Measurements from ENCODE around the gene STYXL1. TPM values are rescaled to one million over a fixed set of nuclear protein-coding genes. Genes with fewer than 3 reads are reported as not detected.

STYXL1 gene
- total RNA-seq, 1 donor from 2014 or later: 28.5 TPM

DNA sequence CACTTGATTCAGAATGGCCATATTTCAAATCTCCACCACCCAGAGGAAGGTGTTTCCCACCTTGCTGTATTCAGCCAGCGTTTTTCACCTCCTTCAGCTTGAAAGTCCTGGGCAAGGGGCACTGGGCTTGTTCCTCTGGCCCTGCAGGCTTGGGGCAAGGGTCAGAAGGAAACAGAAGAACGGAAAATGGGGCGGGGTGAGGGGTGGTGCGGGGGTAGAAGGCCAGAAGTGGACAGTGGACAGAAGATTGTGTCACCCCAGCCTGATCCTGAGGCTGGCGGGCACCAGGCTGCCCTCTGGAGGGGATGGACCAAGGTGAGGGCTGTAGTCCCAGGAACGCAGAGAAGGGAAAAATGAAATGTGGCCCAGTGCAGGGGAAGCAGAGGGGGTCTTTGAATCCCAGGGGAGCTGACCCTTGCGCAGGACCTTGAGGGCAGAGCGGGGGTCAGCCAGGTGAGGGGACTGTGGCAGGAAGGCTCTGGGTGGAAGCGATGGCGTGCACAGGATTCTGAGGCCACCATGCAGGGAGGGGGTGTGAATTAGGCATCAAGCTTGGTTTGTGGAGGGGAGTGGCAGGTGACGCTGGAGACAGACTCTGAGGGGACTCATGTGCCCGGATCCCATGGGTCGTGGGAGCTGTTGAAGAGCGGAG, 76.4 kb downstream of the STYXL1 start:
- TF ChIP-seq, protein P1, sequence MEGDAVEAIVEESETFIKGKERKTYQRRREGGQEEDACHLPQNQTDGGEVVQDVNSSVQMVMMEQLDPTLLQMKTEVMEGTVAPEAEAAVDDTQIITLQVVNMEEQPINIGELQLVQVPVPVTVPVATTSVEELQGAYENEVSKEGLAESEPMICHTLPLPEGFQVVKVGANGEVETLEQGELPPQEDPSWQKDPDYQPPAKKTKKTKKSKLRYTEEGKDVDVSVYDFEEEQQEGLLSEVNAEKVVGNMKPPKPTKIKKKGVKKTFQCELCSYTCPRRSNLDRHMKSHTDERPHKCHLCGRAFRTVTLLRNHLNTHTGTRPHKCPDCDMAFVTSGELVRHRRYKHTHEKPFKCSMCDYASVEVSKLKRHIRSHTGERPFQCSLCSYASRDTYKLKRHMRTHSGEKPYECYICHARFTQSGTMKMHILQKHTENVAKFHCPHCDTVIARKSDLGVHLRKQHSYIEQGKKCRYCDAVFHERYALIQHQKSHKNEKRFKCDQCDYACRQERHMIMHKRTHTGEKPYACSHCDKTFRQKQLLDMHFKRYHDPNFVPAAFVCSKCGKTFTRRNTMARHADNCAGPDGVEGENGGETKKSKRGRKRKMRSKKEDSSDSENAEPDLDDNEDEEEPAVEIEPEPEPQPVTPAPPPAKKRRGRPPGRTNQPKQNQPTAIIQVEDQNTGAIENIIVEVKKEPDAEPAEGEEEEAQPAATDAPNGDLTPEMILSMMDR (IDR thresholded peaks at IDR 0.05): no peak
- no peaks in the 10 kb centered on the region for H3K27me3 Mint-ChIP-seq (ENCODE audit: low read depth)
- no peak overlapping the region for H3K4me3 Mint-ChIP-seq (ENCODE audit: unreplicated experiment)
- peaks cover 17% of the 10 kb centered on the region for H3K36me3 Mint-ChIP-seq (ENCODE audit: low read depth)
- no peak overlapping the region for H3K27ac Mint-ChIP-seq (ENCODE audit: unreplicated experiment)
- H3K9me3 Mint-ChIP-seq (ENCODE audit: low read depth): no peaks in the 10 kb centered on the region
- H3K4me1 Mint-ChIP-seq (ENCODE audit: low read depth): peaks cover 3% of the 10 kb centered on the region
- DNase-seq (ENCODE audit: low spot score): no peak

DNA sequence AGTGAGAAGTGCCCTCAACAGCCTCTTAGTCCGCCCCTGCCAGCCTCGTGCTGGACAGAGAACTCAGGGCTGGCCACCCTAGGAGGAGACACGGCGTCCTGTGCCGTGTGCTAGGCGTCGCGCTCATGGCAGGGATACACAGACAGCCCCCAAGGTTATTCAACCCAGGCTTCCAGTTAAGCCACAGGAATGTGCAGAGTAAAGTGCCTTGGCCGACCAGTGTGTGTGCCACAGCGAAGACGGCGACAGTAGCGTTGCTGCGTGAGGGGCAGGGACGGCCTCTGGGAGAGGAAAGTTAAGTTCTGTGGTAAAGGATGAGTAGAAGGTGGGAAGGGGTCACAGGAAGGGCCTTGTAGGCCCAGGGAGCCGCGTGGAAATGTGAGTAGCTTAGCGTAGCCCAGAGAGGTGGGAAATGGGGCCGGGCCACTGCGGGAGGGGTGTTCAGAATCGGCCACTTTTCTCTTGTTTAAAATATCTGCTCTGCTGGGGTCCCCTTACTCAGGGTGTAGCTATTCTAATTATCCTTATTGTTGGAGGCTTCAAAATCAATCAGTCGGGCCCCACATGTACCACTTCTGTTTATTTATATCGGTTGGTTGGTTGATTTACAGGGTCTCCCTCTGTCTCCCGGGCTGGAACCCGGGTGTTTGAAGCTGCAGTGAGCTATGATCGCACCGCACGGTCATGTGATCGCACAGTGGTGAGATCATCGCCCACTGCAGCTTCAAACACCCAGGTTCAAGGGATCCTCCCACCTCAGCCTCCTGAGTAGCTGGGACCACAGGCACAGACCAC, 77.9 kb downstream of the STYXL1 start:
- Mint-ChIP-seq H3K36me3 (ENCODE audit: low read depth) (peaks cover 18% of the 10 kb centered on the region), H3K27ac (ENCODE audit: unreplicated experiment) (no peak overlapping the region), H3K4me1 (ENCODE audit: low read depth) (peaks cover 9% of the 10 kb centered on the region), H3K27me3 (ENCODE audit: low read depth) (no peaks in the 10 kb centered on the region), H3K9me3 (ENCODE audit: low read depth) (no peaks in the 10 kb centered on the region), H3K4me3 (ENCODE audit: unreplicated experiment) (no peak overlapping the region)
- TF ChIP-seq, protein P1 (IDR thresholded peaks at IDR 0.05): no peak
- DNase-seq (ENCODE audit: low spot score): no peak

DNA sequence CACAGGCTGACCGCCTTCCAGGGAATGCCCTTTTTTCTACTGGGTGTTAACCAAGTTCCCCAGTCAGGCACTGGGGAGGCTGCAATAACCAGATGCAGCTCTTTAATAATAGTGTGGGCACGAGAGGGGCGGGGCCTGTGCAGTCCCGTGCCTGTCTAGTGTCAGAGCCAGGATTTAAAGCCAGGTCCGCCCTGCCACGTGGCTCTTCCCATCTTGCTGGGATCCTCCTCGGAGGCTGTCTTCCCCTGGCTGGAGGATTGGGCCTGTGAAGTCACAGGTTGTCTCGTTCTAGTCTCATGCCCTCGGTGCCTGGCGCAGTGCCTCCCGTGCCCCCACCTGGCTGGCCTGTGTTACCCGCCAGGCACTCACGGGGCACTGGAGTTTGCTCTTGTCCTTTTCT, 78.6 kb downstream of the STYXL1 start:
- Mint-ChIP-seq H3K4me3 (ENCODE audit: unreplicated experiment) (no peak overlapping the region), H3K27ac (ENCODE audit: unreplicated experiment) (no peak overlapping the region), H3K27me3 (ENCODE audit: low read depth) (no peaks in the 10 kb centered on the region), H3K9me3 (ENCODE audit: low read depth) (no peaks in the 10 kb centered on the region), H3K4me1 (ENCODE audit: low read depth) (peaks cover 9% of the 10 kb centered on the region), H3K36me3 (ENCODE audit: low read depth) (peaks cover 16% of the 10 kb centered on the region)
- no peak for DNase-seq (ENCODE audit: low spot score)
- TF ChIP-seq, protein P1 (IDR thresholded peaks at IDR 0.05): no peak

DNA sequence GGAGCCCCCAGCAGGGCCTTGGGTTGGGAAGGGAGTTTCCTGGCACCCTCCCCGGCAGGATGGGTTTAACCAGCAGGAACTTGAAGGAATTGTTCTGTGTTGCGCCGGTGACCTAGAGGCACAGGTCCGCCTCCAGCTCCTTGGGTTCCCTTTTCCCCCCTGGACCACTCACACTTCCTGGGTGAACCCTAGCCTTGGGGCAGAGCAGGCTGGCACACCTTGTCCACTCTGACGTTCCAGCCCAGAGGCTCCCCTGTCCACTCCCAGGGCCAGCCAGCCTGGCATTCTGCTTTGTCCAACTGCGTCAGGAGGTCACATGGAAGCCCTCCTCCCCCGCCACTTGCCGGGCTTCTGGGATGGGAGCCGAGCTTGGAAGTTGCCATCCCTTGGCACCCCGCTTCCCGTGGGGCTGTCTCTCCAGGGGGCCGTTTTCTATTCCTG, 79.2 kb downstream of the STYXL1 start:
- no peaks in the 10 kb centered on the region for H3K27me3 Mint-ChIP-seq (ENCODE audit: low read depth)
- peaks cover 11% of the 10 kb centered on the region for H3K4me1 Mint-ChIP-seq (ENCODE audit: low read depth)
- TF ChIP-seq, protein P1 (IDR thresholded peaks at IDR 0.05): no peak
- H3K9me3 Mint-ChIP-seq (ENCODE audit: low read depth): no peaks in the 10 kb centered on the region
- H3K36me3 Mint-ChIP-seq (ENCODE audit: low read depth): peaks cover 11% of the 10 kb centered on the region
- DNase-seq (ENCODE audit: low spot score): no peak
- H3K4me3 Mint-ChIP-seq (ENCODE audit: unreplicated experiment): no peak overlapping the region
- H3K27ac Mint-ChIP-seq (ENCODE audit: unreplicated experiment): no peak overlapping the region

DNA sequence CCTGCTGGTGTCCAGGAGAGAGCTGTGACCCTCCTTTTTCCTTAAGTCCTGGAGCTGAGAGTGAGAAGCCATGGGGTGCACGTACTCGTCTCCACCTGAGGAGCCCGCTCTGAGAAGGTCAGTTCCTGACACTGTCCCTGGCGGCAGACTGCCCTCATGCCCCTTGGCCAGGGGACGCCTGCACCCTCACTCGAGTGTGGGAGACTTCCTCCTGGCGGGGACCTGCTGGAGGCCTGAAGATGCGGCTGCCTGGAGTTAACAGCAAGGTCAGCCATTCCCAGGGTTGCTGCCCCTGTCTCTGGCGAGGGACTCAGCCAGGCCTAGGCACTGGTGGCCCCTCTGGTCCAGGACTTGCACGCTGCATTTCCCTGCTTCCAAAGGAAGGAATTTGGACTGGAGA, 79.8 kb downstream of the STYXL1 start:
- Mint-ChIP-seq H3K27me3 (ENCODE audit: low read depth) (no peaks in the 10 kb centered on the region), H3K4me3 (ENCODE audit: unreplicated experiment) (no peak overlapping the region), H3K36me3 (ENCODE audit: low read depth) (peaks cover 13% of the 10 kb centered on the region), H3K4me1 (ENCODE audit: low read depth) (peaks cover 17% of the 10 kb centered on the region), H3K9me3 (ENCODE audit: low read depth) (no peaks in the 10 kb centered on the region), H3K27ac (ENCODE audit: unreplicated experiment) (no peak overlapping the region)
- DNase-seq (ENCODE audit: low spot score): no peak
- TF ChIP-seq, protein P1 (IDR thresholded peaks at IDR 0.05): no peak
